ENCODE results near the gene CAPN8. TPM values are rescaled to one million over a fixed set of nuclear protein-coding genes. Genes with fewer than 3 reads are reported as not detected.

Gene CAPN8
- total and polyA plus RNA-seq, 4 donors = 30.5 to 123 (median 81.2) TPM

GRCh38 chr1:223684488-223684792, 18.9 kb upstream of the CAPN8 start:
- Histone ChIP-seq H3K9me3 (ENCODE audit: control insufficient read depth in 4 of 4, insufficient read depth in 3 of 4, low read length in 3 of 4) (no peaks in the 10 kb centered on the region), H3K9ac (ENCODE audit: insufficient read depth in 1 of 2, low read length in 2 of 2) (no peak overlapping the region), H3K4me1 (ENCODE audit: control insufficient read depth in 5 of 5, insufficient read depth in 5 of 5, low read length in 5 of 5) (no peaks in the 10 kb centered on the region), H3K27me3 (ENCODE audit: control insufficient read depth in 3 of 3, insufficient read depth in 3 of 3, low read length in 2 of 3) (peaks cover 0 to 6% (median 0%) of the 10 kb centered on the region in 3 donors), H3K4me3 (no peak overlapping the region), H3K36me3 (ENCODE audit: control insufficient read depth in 4 of 4, insufficient read depth in 4 of 4, low read length in 4 of 4) (no peaks in the 10 kb centered on the region), H3K27ac (ENCODE audit: low read depth in 1 of 2, low read length in 1 of 2) (no peak overlapping the region)
- no peak for ATAC-seq (ENCODE audit: insufficient read depth, low FRiP score)
- WGBS, 2 donors = 87 to 90% methylated on average over 3 of the region's 3 CpGs
- TF ChIP-seq, protein P1, sequence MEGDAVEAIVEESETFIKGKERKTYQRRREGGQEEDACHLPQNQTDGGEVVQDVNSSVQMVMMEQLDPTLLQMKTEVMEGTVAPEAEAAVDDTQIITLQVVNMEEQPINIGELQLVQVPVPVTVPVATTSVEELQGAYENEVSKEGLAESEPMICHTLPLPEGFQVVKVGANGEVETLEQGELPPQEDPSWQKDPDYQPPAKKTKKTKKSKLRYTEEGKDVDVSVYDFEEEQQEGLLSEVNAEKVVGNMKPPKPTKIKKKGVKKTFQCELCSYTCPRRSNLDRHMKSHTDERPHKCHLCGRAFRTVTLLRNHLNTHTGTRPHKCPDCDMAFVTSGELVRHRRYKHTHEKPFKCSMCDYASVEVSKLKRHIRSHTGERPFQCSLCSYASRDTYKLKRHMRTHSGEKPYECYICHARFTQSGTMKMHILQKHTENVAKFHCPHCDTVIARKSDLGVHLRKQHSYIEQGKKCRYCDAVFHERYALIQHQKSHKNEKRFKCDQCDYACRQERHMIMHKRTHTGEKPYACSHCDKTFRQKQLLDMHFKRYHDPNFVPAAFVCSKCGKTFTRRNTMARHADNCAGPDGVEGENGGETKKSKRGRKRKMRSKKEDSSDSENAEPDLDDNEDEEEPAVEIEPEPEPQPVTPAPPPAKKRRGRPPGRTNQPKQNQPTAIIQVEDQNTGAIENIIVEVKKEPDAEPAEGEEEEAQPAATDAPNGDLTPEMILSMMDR (IDR thresholded peaks at IDR 0.05; ENCODE audit: control extremely low read depth, extremely low read depth) = no peak
- no peak for DNase-seq

GRCh38 chr1:223683586-223684487, 18.3 kb upstream of the CAPN8 start:
- no peak overlapping the region for H3K27ac ChIP-seq (ENCODE audit: low read depth in 1 of 2, low read length in 1 of 2)
- DNase-seq = peak; percentile 70 to 87 (median 75)
- H3K36me3 ChIP-seq (ENCODE audit: control insufficient read depth in 4 of 4, insufficient read depth in 4 of 4, low read length in 4 of 4) = no peaks in the 10 kb centered on the region
- ATAC-seq (ENCODE audit: insufficient read depth, low FRiP score) = peak; percentile 19
- H3K4me1 ChIP-seq (ENCODE audit: control insufficient read depth in 5 of 5, insufficient read depth in 5 of 5, low read length in 5 of 5) = no peaks in the 10 kb centered on the region
- no peaks in the 10 kb centered on the region for H3K9me3 ChIP-seq (ENCODE audit: control insufficient read depth in 4 of 4, insufficient read depth in 3 of 4, low read length in 3 of 4)
- TF ChIP-seq, protein P1 (IDR thresholded peaks at IDR 0.05; ENCODE audit: control extremely low read depth, extremely low read depth) = peak; percentile 43
- WGBS, 2 donors = 68 to 70% methylated on average over 9 of the region's 9 CpGs
- H3K4me3 ChIP-seq = no peak overlapping the region
- H3K27me3 ChIP-seq (ENCODE audit: control insufficient read depth in 3 of 3, insufficient read depth in 3 of 3, low read length in 2 of 3) = peaks cover 0 to 6% (median 0%) of the 10 kb centered on the region in 3 donors
- H3K9ac ChIP-seq (ENCODE audit: insufficient read depth in 1 of 2, low read length in 2 of 2) = no peak overlapping the region

DNA sequence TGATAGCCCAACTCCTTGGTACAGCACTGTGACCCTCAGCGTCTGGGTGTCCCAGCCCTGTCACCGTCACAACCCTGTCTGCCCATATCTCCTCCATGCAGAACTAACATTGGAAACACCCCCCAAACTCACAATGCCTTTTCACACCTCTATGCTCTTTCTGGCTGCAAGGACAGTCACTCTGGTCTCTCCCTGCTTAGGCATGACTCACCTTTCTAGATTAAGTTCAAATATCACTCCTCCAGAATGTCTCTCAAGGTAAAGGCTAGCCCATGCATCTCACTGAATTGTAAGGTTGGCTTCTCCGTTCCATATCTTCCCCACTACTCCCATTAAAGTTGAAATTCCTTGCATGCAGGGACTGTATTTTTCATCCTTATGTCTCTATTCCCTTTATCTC, 17.0 kb upstream of the CAPN8 start:
- DNase-seq (no peak), ATAC-seq (ENCODE audit: insufficient read depth, low FRiP score) (no peak)
- Histone ChIP-seq H3K4me1 (ENCODE audit: control insufficient read depth in 5 of 5, insufficient read depth in 5 of 5, low read length in 5 of 5) (no peaks in the 10 kb centered on the region), H3K9me3 (ENCODE audit: control insufficient read depth in 4 of 4, insufficient read depth in 3 of 4, low read length in 3 of 4) (no peaks in the 10 kb centered on the region), H3K27me3 (ENCODE audit: control insufficient read depth in 3 of 3, insufficient read depth in 3 of 3, low read length in 2 of 3) (peaks cover 0 to 6% (median 0%) of the 10 kb centered on the region in 3 donors), H3K9ac (ENCODE audit: insufficient read depth in 1 of 2, low read length in 2 of 2) (no peak overlapping the region), H3K36me3 (ENCODE audit: control insufficient read depth in 4 of 4, insufficient read depth in 4 of 4, low read length in 4 of 4) (no peaks in the 10 kb centered on the region), H3K4me3 (no peak overlapping the region), H3K27ac (ENCODE audit: low read depth in 1 of 2, low read length in 1 of 2) (no peak overlapping the region)
- 91 to 97% methylated on average over 3 of the region's 3 CpGs for WGBS, 2 donors
- TF ChIP-seq, protein P1 (IDR thresholded peaks at IDR 0.05; ENCODE audit: control extremely low read depth, extremely low read depth) = no peak
